ENCODE results near the gene IMMP2L.

DNA sequence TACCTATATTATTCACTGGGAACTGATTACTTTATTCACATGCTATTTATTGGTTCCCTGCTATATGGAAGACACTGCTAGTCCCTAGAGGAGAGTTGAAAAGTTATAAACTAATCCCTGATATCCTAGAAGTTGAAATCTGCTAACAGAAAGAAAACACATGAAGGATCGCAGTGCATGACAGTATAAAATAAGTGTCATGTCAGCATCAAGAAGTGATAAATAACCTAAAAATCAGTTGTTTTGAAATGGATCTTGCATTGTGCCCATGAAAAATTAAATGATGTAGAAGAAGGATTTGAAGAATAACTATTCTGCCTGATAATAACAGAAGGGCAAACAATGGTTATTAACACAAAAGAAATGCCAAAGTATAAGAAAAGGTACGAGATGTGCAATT is 764.6 kb downstream of the IMMP2L start:
- TF ChIP-seq EP300 (IDR thresholded peaks at IDR 0.05; ENCODE audit: borderline replicate concordance in 1 of 2, low read depth in 2 of 2, low read length in 2 of 2) = no peak
- TF ChIP-seq, protein P1, sequence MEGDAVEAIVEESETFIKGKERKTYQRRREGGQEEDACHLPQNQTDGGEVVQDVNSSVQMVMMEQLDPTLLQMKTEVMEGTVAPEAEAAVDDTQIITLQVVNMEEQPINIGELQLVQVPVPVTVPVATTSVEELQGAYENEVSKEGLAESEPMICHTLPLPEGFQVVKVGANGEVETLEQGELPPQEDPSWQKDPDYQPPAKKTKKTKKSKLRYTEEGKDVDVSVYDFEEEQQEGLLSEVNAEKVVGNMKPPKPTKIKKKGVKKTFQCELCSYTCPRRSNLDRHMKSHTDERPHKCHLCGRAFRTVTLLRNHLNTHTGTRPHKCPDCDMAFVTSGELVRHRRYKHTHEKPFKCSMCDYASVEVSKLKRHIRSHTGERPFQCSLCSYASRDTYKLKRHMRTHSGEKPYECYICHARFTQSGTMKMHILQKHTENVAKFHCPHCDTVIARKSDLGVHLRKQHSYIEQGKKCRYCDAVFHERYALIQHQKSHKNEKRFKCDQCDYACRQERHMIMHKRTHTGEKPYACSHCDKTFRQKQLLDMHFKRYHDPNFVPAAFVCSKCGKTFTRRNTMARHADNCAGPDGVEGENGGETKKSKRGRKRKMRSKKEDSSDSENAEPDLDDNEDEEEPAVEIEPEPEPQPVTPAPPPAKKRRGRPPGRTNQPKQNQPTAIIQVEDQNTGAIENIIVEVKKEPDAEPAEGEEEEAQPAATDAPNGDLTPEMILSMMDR (IDR thresholded peaks at IDR 0.05; ENCODE audit: control extremely low read depth in 1 of 3, insufficient read depth in 1 of 3, low read depth in 1 of 3, low read length in 3 of 3) = no peak
- no peak for TF ChIP-seq SP2 (IDR thresholded peaks at IDR 0.05; ENCODE audit: low read length)
- no peak for TF ChIP-seq RAD21 (IDR thresholded peaks at IDR 0.05 in 1 of 2, conservative IDR thresholded peaks at IDR 0.05 in 1 of 2; ENCODE audit: low read depth in 2 of 2, low read length in 2 of 2)
- no peak for TF ChIP-seq CHD2 (IDR thresholded peaks at IDR 0.05; ENCODE audit: low read length)
- no peak for TF ChIP-seq POLR2AphosphoS5 (IDR thresholded peaks at IDR 0.05; ENCODE audit: low read depth, low read length)
- TF ChIP-seq, protein P2, sequence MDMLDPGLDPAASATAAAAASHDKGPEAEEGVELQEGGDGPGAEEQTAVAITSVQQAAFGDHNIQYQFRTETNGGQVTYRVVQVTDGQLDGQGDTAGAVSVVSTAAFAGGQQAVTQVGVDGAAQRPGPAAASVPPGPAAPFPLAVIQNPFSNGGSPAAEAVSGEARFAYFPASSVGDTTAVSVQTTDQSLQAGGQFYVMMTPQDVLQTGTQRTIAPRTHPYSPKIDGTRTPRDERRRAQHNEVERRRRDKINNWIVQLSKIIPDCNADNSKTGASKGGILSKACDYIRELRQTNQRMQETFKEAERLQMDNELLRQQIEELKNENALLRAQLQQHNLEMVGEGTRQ (IDR thresholded peaks at IDR 0.05; ENCODE audit: low read length) = no peak
- no peak for TF ChIP-seq EZH2 (IDR thresholded peaks at IDR 0.05; ENCODE audit: low read depth, low read length, severe bottlenecking)
- TF ChIP-seq, protein P3, sequence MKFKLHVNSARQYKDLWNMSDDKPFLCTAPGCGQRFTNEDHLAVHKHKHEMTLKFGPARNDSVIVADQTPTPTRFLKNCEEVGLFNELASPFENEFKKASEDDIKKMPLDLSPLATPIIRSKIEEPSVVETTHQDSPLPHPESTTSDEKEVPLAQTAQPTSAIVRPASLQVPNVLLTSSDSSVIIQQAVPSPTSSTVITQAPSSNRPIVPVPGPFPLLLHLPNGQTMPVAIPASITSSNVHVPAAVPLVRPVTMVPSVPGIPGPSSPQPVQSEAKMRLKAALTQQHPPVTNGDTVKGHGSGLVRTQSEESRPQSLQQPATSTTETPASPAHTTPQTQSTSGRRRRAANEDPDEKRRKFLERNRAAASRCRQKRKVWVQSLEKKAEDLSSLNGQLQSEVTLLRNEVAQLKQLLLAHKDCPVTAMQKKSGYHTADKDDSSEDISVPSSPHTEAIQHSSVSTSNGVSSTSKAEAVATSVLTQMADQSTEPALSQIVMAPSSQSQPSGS (IDR thresholded peaks at IDR 0.05; ENCODE audit: low read length) = no peak
- no peak for TF ChIP-seq ZNF274 (IDR thresholded peaks at IDR 0.05; ENCODE audit: borderline replicate concordance, extremely low read depth, low read length)
- TF ChIP-seq JUN (IDR thresholded peaks at IDR 0.05; ENCODE audit: low read depth, low read length) = no peak
- TF ChIP-seq POLR2A (IDR thresholded peaks at IDR 0.05; ENCODE audit: control extremely low read depth in 1 of 2, low read depth in 2 of 2, low read length in 2 of 2) = no peak
- no peak for TF ChIP-seq SAP30 (IDR thresholded peaks at IDR 0.05; ENCODE audit: insufficient read depth, insufficient replicate concordance, low read length)

Measured in H1 (cell line).